Astrocyte (in vitro differentiated cells and primary cell): ENCODE measurements around the gene DYSF.

ENCODE experiments used
- CTCF ChIP-seq: IDR thresholded peaks from 2 replicates; pipeline ENCODE4 v1.5.1; 2011; ENCODE audit warnings: low read depth, mild to moderate bottlenecking, inconsistent platforms, low read length, moderate library complexity; ENCODE audit not compliant: insufficient read depth
- EZH2 ChIP-seq: IDR thresholded peaks from 2 replicates; pipeline ENCODE4 v1.6.1; 2012; ENCODE audit warnings: mild to moderate bottlenecking, low read length, inconsistent platforms; ENCODE audit not compliant: insufficient read depth

- no peak for TF ChIP-seq CTCF
- no peak for TF ChIP-seq EZH2
Measured at GRCh38 chr2:71620851-71621251, 167.5 kb downstream of the DYSF start.
